HT-29 (cell line): ENCODE results near the gene DMD. TPM values are rescaled to one million over a fixed set of nuclear protein-coding genes. Genes with fewer than 3 reads are reported as not detected.

Source experiments
- DNase-seq: peaks from one replicate; pipeline ENCODE4 v3.0.0-alpha.2; 2015; ENCODE audit warnings: low spot score
- total RNA-seq: library from RNA; depleted of rRNA; stranded (reverse); fragments of >200 nt; shearing (Covaris generic); gene quantifications from 2 replicates; pipeline ENCODE4 v1.2.3, GENCODE V29; 2014

The DMD gene
- total RNA-seq, 1 experiment from 2014 or later: not detected

DNA sequence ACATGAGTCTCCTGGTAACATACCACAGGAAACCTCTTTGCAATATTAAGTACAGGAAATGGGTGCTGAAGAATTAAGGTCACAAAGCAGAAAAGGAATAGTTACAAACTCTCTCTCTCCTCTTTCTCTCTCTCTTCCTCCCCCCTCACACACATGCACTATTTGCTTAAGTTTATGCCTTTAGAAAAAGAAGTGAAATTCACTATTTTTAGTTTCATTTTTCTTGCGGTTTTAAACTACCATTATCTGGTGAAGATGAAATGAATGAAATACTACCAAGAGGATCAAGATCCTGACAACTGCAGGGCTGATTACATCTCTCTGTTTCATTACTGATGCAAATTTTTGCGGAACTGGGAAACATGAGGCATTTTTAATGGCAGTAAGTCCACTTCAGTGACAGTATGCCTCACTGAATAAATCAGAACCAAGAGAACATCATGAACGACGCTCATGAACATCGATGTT lies 2075.2 kb downstream of the DMD start:
- DNase-seq: no peak

DNA sequence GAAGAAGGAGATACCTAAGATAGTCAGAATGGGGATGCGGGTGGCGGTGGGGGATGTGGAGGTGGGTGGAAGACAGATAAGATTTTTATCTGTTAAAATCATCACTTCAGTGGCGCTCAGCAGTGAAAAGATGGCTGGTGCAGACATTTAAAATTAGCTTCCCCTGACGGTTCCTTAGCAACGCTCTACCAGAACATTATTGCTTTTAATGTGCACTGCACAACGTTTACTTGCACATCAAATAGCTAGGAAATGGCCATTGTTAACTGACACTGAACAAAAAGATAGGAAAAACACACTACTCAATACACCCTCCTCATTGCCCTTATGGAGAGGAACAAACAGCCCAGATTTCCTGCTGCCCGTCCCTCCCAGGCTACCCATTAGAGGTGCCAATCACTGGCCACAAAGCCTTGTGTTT lies 2078.5 kb downstream of the DMD start:
- no peak for DNase-seq

DNA sequence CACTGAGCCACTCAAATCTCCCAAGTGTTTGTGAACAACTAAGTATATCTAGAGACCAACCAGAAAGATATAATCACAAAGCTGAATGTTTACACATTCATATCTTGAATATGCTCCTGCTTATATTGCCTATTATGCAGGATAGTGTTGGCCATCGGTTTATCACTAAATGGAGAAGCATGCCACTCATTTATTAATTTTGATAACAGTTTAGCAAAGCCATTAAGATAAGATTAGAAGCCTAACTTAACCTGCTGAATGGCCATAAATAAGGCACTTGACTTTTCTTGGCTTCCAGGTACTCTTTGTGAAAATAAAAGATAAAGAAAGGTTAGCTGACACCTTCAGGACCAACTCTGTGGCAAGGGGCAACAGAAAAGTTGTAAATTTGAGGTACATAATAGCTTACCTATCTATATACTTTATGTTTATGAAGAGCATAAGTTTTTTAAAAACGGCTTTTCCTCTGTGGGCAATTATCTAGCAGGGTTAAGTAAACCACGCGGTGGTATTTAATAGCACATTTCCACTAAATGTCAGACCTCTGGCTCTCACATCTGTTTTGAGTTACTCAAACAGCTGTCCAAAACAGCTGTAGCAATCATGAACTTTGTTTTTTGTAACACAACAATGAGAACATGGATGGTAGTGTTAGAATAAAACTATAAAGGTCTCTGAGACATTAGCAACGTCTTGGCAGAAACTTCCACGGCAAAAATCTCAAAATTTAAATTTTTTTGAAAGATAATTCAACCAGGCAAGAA lies 2080.7 kb downstream of the DMD start:
- DNase-seq: no peak

DNA sequence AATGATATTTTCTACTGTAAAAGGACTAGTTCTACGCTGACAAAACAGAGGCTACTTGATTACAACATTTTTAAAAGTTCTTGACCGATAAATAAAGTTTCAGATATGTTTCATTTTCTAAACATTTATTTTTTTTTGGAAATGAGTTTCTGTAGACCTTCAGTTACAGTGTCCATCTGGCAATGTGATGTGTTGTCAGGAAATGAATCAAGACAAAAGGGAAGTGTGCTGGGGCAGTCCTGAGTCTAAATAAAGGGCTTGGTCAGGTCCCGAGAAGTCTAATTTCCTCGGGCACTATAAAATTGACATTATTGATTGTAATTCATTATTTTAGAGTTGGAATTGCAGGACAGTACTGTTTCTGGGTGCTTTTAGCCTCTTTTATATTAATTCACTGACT lies 2082.5 kb downstream of the DMD start:
- DNase-seq: no peak

DNA sequence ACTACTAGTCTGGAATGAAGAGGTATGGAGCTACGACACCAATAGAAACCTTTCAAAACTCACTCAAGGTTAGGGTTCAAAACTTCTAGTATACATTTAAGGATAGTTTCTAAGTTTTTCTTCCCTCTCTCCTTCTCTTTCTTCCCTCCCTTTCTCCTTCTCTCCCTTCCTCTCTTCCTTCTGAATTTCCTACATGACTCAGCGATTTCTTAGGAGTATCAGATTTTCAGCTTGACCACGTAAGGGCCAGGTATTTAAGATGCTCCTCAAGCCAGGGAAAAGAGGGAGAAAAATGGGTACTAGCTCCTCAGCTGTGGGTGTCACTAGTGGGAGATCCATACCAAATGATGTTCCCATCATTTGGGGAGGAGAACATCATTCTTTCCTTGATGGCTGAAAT lies 2083.6 kb downstream of the DMD start:
- no peak for DNase-seq

DNA sequence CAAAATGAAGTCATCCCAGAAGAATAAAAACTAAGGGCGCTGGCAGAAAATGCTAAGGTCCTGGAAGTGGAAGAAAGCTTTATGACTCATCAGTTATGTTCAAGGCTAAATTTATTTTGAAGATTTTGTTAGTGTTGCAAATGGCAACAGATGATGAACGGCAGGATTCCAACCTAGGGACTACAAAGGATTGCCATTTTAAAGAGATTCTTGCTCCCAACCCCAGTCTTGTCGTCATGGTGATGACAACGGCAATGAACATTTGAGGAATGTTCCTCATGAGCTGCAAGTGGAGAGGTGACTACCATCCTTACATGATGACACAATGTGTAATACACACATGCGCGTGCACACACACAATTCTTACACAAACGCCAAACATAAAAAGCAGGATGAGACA lies 2085.1 kb downstream of the DMD start:
- no peak for DNase-seq

DNA sequence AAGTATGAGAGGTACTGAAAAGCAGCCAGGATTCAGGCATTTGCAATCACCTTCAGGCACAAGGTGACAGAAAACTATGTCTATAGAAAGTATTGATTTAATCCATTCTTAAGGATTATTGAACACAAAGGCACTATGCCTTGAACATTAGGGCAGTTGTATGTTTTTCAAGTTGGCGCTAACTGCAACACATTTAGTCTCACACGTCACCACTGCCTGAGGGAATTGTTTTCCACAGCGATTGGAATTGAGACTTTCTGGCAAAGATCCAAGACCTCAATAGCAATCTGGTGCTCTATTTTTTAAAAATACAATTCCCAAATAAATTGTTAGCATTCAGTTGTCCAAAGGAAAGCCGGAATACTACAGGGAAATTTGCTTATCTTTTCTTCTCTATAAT lies 2086.8 kb downstream of the DMD start:
- no peak for DNase-seq

DNA sequence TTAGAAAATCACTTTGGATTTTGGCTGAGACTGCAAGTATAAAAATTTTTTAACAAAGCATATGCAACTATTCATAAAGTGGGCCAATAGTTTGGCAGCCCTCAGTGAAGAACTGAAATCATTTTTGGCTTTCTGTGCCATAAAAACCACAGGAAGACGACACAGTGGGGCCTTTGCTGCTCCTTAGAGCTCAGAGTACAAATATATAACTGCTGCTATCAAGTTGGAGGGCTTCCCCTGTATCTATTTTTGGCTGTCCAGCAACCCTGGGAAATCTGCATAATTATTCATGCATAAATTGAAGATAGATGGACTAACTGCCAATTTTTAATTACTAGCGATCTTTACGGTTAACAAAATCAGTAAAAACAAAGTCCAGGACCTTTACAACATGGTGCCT lies 2088.0 kb downstream of the DMD start:
- DNase-seq: no peak

DNA sequence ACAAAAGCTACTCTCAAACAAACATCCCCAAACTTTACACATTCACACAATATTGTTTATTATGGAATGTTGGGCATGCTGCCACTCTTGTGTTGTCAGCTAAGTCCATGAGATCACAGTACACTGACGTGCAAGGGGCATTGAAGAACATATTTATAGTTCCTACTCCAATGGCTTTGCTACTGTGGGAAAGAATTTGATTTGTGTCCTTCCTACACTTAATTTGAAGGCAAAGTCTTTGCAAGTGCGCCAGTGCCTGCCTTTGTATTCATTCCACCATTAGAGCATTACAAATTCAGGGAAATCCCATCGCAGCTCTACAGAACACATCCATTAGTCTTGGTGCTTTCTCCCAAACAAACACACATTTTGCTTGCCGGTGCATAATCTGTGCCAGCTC lies 2094.1 kb downstream of the DMD start:
- DNase-seq: no peak

DNA sequence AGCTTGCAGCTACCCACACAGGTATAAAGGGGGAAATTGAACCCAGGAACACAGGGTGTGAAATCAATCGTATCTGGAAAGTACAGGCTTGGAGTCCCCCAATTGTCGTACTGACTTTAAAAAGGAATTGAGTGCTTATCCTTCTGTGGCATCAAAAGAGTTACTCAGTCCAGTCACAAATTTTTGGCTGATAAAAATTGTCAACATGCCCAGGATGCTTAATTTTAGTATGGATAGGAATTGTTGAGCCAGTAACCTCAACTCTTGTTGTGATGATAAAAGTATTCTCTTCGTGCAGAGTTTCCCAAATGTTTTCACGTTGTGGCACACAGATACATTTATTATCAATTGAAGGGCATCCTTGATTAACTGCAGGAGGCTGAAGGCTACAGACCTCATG lies 2096.0 kb downstream of the DMD start:
- DNase-seq: no peak

DNA sequence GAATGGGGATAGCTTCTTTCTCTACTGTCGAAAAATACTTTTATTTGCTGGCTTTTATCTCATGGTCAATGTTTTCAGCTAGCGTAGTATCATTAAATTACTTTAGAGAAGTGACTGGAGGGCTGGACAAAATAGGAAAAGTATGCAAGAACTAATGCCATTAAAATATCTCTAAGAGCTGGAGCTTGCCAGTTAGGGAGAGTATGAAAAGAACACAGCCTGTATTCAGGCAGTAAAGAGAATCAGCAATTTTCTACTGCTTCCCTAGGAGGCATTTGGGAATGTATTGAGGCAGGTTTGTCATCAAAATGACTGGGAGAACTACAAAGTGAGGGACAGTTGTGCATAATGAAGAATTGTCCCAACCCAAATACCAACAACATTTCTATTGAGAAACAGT lies 2096.5 kb downstream of the DMD start:
- DNase-seq: no peak

DNA sequence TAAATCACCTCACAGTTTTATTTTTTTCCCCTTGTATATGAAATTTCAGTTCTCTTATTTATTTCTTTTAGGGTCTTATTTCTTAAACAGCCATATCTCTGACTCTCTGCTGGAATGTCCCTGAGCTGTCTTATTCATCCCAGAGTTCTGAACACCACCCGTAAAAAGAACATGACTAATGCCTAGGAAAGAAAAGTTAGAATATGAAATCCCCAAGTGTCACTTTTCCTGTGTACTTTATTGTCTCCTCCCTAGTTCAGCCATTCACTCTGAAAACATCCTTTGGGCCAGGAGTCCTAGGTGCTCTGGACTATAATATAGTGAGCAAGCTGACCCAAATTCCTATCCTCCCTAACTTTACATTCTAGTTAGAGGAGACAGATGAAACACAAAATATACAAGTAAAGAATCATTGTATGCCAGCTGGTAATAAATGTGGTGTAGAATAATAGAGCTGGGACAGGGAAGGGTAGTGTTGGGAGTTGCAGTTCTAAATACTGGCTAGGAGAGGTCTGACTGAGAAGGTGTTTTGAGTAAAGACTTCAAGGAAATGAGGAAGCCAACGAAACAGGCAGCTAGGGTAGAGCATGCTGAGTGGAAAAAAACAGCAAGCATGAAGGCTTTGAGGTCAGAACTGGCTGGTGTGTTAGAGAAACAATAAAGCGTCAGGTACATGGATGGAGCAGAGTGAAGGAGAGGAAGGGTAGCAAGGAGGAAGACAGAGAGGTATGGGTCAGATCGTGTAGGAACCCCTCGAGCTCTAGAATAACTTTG lies 2098.9 kb downstream of the DMD start:
- no peak for DNase-seq

DNA sequence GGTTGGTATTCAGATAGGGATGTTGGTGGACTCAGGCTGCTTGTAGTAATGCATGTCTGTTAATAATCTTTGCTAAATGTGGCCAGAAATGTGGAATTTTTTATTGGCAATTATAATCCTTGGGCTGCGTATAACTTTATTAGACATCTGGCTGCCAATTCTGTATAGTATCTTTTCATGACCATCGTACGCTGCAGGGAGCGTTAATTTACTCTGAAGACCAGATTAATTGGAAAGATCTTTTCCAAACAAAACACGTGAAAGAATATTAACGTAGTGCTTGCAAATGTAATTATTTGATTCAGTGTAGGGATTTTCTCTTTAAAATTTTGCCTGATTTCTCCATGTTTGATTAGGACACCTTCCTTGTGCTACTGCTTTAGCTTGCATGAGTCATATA lies 2100.7 kb downstream of the DMD start:
- no peak for DNase-seq

DNA sequence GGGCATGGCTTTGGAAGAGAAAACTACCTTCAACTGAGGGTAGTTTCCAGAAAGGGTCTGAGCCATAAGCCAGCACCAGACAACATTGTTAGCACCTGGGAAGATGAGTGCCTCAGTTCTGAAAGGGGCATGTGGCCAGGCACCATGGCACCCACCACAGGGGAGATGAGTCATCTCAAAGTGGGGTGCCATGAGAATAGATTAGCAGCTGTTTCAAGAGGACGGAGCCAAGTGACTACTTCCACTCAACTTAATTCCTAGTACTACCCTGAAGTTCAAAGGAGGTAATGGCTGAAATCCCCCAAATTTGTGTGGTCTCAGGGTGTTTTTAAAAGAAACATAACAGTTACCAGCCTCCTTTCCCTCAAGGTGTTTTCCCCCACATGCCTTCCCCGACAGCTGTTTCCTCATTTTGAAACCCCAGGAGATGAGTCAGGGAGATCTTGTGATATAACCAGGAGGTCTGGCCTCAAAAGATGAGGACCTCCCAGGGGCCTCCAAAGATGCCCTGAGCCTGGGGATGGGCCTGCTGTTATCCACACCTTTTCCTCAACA lies 2111.7 kb downstream of the DMD start:
- DNase-seq: no peak

DNA sequence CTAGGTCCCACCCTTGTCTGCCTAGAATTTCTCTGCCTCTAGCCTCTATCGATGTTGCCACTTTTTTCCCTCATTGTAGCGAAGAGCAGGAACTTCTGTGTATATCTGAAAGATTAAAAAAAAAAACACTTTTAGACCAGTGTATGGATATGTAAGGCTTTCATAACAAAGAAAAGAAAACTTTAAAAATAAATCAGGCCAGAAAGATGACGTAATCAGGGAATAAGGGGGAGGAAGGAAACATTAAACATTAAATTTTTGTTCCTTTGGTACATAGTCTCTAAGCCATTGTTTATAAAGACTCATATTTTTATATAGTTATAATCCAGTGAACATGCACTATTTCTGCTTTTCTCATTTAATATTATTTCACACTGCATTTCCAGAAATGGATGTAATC lies 2113.3 kb downstream of the DMD start:
- no peak for DNase-seq

DNA sequence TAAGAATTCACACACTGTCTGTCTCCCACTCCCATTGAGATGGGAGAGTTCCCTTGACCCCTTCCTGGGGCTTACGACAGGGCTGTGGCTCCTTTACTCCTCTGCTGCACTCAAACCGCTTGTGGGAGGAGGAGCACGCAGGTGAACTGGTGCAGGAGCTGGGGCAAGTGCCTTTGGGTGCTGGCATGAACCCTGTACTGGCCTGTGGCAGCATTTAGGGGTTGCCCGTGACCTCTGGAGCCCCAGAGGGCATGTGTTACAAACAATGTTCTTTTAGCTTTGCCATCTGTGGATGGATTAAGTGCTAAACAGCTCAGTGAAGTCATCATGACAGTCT lies 2117.7 kb downstream of the DMD start:
- no peak for DNase-seq

DNA sequence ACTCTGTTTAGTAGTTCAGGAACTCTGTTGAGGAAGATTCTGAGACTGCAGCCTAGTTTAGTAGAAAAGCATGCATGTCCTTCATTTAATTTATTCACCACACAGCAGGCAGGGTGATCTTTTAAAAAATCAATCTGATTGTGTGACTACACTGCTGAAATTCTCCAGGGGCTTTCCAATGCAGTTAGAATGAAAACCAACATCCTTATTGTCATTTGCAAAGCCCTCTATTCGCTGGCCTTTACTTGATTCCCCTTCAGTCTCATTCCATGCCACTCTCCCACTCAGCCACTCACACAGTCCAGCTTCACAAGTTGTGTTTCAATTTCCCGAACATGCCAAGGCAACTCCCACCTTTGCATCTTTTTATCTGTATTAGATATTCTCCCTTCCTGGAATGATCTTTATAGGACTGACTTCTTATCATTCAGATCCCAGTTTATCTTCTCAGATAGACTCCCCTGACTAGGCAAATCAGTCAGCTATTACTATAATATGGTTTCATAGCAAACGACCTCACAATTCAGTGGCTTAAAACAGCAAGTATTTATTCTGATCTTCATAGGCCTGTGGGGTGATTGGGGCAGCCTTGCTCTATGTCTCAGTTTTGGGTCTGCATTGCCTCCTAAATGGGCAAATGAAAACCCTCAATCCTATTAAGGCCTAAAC lies 2118.2 kb downstream of the DMD start:
- no peak for DNase-seq

DNA sequence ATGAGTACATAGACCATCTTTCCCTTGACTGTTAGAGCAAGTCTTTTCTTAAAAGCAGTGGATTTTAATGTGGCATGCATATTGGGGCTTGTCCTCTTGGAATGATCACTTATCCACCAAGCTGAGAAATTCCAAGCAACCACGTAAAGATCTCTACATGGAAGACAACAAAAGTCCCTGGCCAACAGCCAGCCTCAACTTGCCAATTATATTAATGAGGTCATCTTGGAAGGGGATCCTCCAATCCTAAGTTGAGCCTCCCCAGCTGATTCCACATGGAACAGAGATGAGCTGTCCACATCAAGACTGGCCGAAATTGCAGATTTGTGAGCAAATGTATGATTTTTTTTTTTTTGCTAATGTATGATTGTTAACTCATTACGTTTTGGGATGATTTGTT lies 2118.9 kb downstream of the DMD start:
- DNase-seq: no peak

DNA sequence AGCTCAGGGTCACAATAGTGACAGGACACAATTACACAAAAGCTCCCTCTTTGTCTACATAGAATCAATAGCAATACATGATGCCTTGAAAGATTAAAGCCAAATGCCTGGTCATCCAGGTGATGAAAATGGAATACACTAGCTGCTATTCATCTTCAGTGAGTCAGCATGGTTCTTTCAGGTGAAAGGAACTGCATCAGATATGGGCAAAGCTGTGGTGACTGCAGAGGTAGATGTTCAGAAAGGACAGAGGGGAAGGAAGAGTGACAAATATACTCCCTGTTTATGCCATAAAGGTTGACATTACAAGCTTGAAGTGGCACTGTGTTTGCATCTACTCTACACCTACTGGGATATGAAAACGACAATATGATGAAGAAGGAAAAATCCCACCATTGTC lies 2119.5 kb downstream of the DMD start:
- no peak for DNase-seq

DNA sequence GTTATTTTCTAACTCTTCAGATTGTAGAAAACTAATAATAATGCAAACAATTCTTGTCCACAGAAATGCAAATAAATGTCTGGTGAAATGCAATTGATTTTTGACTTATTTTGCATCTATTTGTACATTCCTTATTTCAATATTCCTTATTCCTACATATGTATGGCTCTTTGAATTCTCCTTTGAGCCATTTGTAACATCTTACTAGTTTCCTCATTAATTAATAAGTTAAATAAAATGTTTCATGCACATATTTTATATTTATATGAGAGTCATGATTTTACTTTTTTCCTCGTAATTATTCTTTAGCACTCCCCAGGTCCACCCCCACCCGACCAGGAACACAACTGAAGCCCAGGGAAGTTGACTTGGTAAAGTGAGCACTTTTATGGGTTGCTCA lies 2136.8 kb downstream of the DMD start:
- DNase-seq: no peak

DNA sequence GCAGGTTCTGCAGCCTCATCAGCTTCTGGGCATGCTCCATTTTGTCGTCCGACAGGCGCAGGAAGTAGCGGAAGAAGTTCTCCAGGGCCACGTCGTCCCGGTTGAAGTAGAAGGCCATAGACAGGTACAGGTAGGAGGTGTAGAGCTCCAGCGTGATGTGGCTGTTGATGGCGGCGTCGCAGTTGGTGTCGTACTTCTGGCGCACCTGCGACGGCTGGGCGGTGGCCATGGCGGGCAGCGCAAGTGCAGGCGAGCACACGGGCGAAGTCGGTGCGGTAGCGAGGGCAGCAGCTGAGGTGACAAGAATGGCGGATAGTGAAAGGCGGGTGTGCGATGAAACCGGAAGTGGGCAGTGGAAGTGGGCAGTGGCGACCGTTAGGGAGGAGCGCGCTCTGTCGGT lies 2139.6 kb downstream of the DMD start, which contains the start of gene FTHL17:
TSS of gene FTHL17 (minus strand) at position 317 of the 400 bp plus-strand sequence. CDS start at position 229, 88 bp downstream.
- DNase-seq: no peak

DNA sequence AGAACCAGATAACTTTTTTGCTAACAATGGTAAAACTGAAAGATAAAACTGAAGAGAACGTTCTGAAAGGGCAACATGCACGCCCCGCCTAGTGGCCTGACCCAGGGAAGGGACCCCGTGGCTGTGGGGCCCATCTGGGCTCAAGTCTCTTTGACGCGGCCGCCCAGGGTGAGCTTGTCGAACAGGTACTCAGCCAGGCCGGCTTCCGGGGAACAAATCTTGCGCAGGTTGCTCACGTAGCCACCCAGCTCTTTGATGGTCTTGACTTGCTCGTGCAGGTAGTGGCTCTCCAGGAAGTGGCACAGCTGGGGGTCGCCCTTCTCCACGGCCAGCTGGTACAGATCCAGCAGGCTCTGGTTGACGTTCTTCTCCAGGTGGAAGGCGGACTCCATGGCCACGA lies 2140.1 kb downstream of the DMD start:
- no peak for DNase-seq
